Measurements from ENCODE around the gene RP9. TPM values are rescaled to one million over a fixed set of nuclear protein-coding genes. Genes with fewer than 3 reads are reported as not detected.

RP9 gene
- total and polyA plus RNA-seq, 7 experiments from 2014 or later: 12.7 to 23.3 (median 20.4) TPM

GRCh38 chr7:33048257-33048656 is 60.9 kb downstream of the RP9 start:
- Histone ChIP-seq H3K4me3 (ENCODE audit: low read length) (no peak overlapping the region), H3K27ac (ENCODE audit: low read depth, low read length) (no peak overlapping the region), H3K9me3 (ENCODE audit: control insufficient read depth in 2 of 3, low read length in 3 of 3) (no peaks in the 10 kb centered on the region), H3K4me1 (ENCODE audit: control insufficient read depth in 2 of 2, insufficient read depth in 2 of 2, low read length in 2 of 2) (peaks cover 0 to 6% of the 10 kb centered on the region in 2 donors), H3K27me3 (ENCODE audit: control insufficient read depth in 2 of 2, insufficient read depth in 2 of 2, low read length in 2 of 2) (no peaks in the 10 kb centered on the region), H3K36me3 (ENCODE audit: control insufficient read depth in 2 of 3, insufficient read depth in 3 of 3, low read length in 3 of 3) (no peaks in the 10 kb centered on the region)
- peaks cover 0 to 2% (median 0%) of the 10 kb centered on the region in 5 donors for H3K36me3 Mint-ChIP-seq
- DNase-seq (no peak), ATAC-seq (no peak)
- H3K4me3 Mint-ChIP-seq: no peak overlapping the region
- CTCF ChIA-PET: interaction anchor here (0.6 to 0.7 kb wide), 3 partner anchors 9 to 886 kb away, joined by 3 to 6 read pairs (median 5); no protein-coding TSS in a partner anchor
- peaks cover 36 to 80% (median 64%) of the 10 kb centered on the region in 7 donors for H3K4me1 Mint-ChIP-seq
- intact Hi-C loops (cut with micrococcal nuclease): loop anchor here in 1 of 2 donors (10.0 kb wide), 1 partner anchor 1987 kb away; the partner anchor contains the start of gene DPY19L1
- POLR2A ChIA-PET: interaction anchor here (1.7 kb wide), 1 partner anchor 14 kb away, joined by 5 read pairs; the partner anchor contains the start of gene NT5C3A
- no peaks in the 10 kb centered on the region for H3K9me3 Mint-ChIP-seq
- no peak overlapping the region for H3K27ac Mint-ChIP-seq
- H3K27me3 Mint-ChIP-seq: no peaks in the 10 kb centered on the region

- POLR2A ChIA-PET: interaction anchor here (1.3 kb wide), 1 partner anchor 18 kb away, joined by 4 read pairs; no protein-coding TSS in a partner anchor
- H3K9me3 Mint-ChIP-seq: no peaks in the 10 kb centered on the region
- H3K36me3 ChIP-seq (ENCODE audit: control insufficient read depth in 2 of 3, insufficient read depth in 3 of 3, low read length in 3 of 3): no peaks in the 10 kb centered on the region
- H3K27ac ChIP-seq (ENCODE audit: low read depth, low read length): no peak overlapping the region
- intact Hi-C loops (cut with micrococcal nuclease): loop anchor here (5.0 to 10.0 kb wide), 2 partner anchors 548 to 1990 kb away; partner anchors contain the start of genes AVL9 (in 1 of the 2) and DPY19L1 (in 1 of the 2)
- H3K36me3 Mint-ChIP-seq: peaks cover 0 to 2% (median 0%) of the 10 kb centered on the region in 5 donors
- H3K4me3 Mint-ChIP-seq: no peak overlapping the region
- peak overlapping the region in 4 of 9 donors; percentile 18 to 72 (median 54) for H3K27ac Mint-ChIP-seq
- peaks cover 3 to 6% of the 10 kb centered on the region in 2 donors for H3K4me1 ChIP-seq (ENCODE audit: control insufficient read depth in 2 of 2, insufficient read depth in 2 of 2, low read length in 2 of 2)
- peaks cover 29 to 71% (median 58%) of the 10 kb centered on the region in 7 donors for H3K4me1 Mint-ChIP-seq
- DNase-seq (no peak), ATAC-seq (no peak)
- no peaks in the 10 kb centered on the region for H3K27me3 Mint-ChIP-seq
- no peaks in the 10 kb centered on the region for H3K9me3 ChIP-seq (ENCODE audit: control insufficient read depth in 2 of 3, low read length in 3 of 3)
- no peaks in the 10 kb centered on the region for H3K27me3 ChIP-seq (ENCODE audit: control insufficient read depth in 2 of 2, insufficient read depth in 2 of 2, low read length in 2 of 2)
- H3K4me3 ChIP-seq (ENCODE audit: low read length): no peak overlapping the region
- CTCF ChIA-PET: interaction anchor here (0.7 kb wide), 1 partner anchor 17 kb away, joined by 3 read pairs; no protein-coding TSS in a partner anchor
Measured at GRCh38 chr7:33044986-33045385, 64.2 kb downstream of the RP9 start.

Other genes with a start within 250 kb of the RP9 start
- gene KBTBD2, start 217.6 kb downstream of the RP9 start, total RNA-seq: 100 to 1,000 TPM in 2 of 5 experiments, 10 to 100 TPM in 3; 46.8 to 116 (median 66.3) TPM
- gene KBTBD2, start 217.6 kb downstream of the RP9 start, polyA plus RNA-seq: 10 to 100 TPM; 18.4 to 22.5 TPM
- 1 to 10 TPM in 1 of 5 experiments, under 1 TPM in 4; 0.32 to 3.4 (median 0.77) TPM for gene FKBP9, start 152.0 kb downstream of the RP9 start, total RNA-seq
- under 1 TPM in 1 of 2 donors, not detected in 1; 0.22 TPM for gene FKBP9, start 152.0 kb downstream of the RP9 start, polyA plus RNA-seq
- 10 to 100 TPM; 36.6 to 51.3 (median 48.5) TPM for gene NT5C3A, start 46.6 kb downstream of the RP9 start, total RNA-seq
- gene NT5C3A, start 46.6 kb downstream of the RP9 start, polyA plus RNA-seq: 10 to 100 TPM; 45.7 to 64.8 TPM
- gene BBS9, start 20.2 kb upstream of the RP9 start, total RNA-seq: 10 to 100 TPM; 11.7 to 31.0 (median 28.3) TPM
- gene BBS9, start 20.2 kb upstream of the RP9 start, polyA plus RNA-seq: 10 to 100 TPM; 11.1 to 13.1 TPM